T-helper 1 cell treated with Interleukin-12 subunit alpha and Interleukin-12 subunit beta and Interleukin-4 antibody, amounts not matched to agents 30 ng/mL and 1 ng/mL, for 36 hours (primary cell): ENCODE data around the gene TRIM38. TPM values are rescaled to one million over a fixed set of nuclear protein-coding genes. Genes with fewer than 3 reads are reported as not detected.

Source experiments
- intact Hi-C: fragments of 100-400 bp; cut with micrococcal nuclease; formaldehyde crosslinking; loops from one replicate; pipeline ENCODE4 v1.15.1; 2024
- total RNA-seq: library from RNA; stranded (reverse); gene quantifications from 2 replicates; pipeline ENCODE4 v1.2.3, GENCODE V29; 2022

Gene TRIM38
- total RNA-seq, 1 donor from 2014 or later, result 29.4 TPM

GRCh38 chr6:26025047-26025893, 62.7 kb downstream of the TRIM38 start:
- intact Hi-C loops, result loop anchor here (10.0 kb wide), 1 partner anchor 1450 kb away; the partner anchor contains the start of gene ZNF184

DNA sequence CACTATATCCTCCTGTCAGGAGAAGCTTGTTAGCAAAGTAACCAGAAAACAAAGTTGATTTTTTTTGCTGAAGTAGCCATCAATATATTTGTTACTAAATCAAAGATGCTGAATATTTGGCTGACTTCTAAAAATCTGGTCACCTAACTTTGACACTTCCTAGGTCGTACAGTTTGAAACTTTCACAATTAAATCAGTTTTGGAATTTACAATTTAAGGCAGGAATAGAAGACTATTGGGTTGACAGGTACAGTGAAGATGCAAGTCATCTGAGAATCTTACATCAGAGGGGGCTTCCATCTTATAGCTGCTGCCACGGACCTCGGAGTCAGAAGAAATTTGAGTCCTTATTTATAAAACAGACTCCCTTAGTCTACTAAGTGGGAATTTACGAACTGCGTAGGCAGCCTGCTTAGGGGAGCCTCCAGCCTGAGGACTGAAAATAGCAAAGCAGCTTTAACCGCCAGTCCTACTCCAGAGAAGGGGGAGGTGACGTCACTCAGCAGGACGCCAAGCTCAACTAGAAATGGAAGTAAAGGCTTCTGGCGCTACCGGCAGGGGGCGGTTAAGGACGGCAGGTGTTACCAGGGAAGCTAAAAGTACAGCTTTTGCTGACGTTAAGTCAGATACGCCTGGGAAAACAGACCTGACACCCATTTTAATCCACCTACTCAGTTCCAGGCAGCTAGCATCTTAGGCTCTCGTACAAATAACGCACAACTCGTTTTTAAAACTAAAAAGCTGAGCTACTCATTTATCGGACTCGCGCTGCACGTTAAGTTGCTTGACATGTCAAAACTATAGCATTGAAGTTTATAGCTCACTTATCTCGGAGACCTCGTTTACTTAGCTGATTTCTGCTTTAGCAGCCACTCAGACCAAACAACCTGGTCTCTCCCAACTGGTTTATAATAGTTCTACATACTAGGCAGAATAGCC, 63.6 kb downstream of the TRIM38 start:
- intact Hi-C loops, result loop anchor here (1.0 to 10.0 kb wide), 6 partner anchors 17 to 1847 kb away; partner anchors contain the start of gene ZNF184

DNA sequence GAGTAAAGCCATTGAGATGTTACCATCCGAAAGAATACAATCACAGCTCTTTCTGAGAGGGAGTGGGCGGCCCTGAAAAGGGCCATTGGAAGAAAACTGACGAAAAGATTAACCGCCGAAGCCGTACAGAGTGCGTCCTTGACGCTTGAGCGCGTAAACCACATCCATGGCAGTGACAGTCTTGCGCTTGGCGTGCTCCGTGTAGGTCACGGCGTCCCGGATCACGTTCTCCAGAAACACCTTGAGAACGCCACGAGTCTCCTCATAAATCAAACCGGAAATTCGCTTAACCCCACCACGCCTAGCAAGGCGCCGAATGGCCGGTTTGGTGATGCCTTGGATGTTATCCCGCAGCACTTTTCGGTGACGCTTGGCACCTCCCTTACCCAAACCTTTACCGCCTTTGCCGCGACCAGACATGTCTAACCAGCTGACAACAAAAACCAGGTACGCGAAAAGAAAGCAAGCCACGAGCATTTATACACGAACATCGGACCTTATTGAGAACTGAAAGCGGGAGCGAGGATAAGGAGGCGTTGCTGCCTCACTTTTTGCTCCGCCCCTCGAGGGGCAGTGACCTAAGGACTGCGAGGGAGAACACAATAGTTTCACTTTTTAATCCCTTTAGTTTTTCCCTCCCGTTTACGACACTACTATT, 64.4 kb downstream of the TRIM38 start:
- intact Hi-C loops, result loop anchor here (1.0 to 10.0 kb wide), 10 partner anchors 16 to 1846 kb away; partner anchors contain the start of gene ZNF184

GRCh38 chr6:26027491-26028211, 65.0 kb downstream of the TRIM38 start:
- intact Hi-C loops, result loop anchor here (1.0 to 10.0 kb wide), 8 partner anchors 29 to 1845 kb away; partner anchors contain the start of gene ZNF184

- intact Hi-C loops, result loop anchor here (10.0 kb wide), 1 partner anchor 1447 kb away; the partner anchor contains the start of gene ZNF184
Measured at GRCh38 chr6:26028212-26028745, 65.7 kb downstream of the TRIM38 start.

- intact Hi-C loops, result loop anchor here (10.0 kb wide), 1 partner anchor 1446 kb away; the partner anchor contains the start of gene ZNF184
Measured at GRCh38 chr6:26028746-26029569, 66.4 kb downstream of the TRIM38 start.

DNA sequence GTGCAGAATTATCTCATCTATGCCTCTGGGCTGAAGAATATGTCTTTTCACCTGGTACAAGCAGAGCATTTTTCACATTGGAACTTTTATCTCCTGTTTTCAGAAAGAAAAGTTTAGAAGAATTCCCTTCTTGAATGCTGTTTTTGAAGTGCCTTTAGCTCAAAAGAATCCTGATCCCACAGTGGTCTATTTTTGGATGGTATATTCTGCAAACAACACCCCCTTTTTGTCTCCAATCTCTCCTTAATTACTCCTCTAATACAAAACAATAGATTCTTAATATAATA, 66.9 kb downstream of the TRIM38 start:
- intact Hi-C loops, result loop anchor here (10.0 kb wide), 1 partner anchor 1445 kb away; the partner anchor contains the start of gene ZNF184

DNA sequence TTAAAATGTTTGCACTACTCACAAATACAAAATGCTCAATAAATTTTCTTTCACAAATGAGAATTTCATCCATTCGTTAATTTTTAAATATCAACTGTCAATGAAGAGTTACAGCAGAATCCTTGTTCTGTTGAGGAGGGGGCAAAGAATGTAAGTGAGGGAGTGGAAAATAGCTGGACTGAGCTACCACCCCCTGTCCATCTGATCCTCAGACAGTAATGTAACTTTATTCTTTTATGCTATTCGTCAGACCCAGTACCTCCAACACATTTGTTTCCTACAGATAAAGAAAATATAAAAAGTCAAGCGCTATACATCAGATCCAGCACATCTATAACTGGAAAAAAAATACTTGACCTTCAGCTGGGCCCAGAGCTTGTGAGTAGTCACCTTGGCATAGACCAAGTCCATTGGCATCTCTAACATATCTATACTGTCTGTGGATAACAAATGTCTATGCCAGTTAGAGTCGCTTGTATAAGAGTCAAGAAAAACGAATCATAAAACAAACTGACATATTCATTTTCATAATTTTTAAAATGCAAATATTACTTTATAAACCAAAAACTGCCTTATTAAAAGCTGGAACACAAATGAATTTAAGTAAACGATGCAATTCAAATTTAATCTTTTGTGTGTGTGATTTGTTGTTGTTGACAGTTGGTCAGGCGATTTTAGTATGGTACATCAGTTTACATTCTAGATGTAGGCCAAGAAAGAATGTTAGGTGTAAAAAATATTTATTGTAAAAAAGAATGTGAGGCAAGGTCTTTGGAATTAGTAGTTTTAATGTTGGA, 67.5 kb downstream of the TRIM38 start:
- intact Hi-C loops, result loop anchor here (5.0 to 10.0 kb wide), 4 partner anchors 187 to 1445 kb away; partner anchors contain the start of genes HMGN4 and ZNF184

DNA sequence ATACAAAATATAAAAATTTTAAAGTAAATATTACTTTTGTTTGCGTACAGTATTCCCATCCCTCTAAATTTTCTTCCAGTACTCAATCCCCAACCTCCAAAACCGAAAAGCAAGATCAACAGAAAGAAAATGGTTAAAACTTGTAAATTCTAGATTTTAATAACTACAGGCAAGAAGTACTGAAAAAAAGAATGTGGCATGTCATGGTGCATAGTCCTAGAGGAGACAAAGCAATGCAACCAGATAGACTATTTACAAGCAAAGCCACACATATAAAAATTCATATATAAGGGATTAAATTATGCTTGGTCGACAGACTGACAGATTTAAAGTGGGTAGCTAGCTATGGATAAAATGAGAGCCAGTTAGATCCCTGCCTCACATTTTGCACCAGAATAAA, 68.1 kb downstream of the TRIM38 start:
- intact Hi-C loops, result loop anchor here (5.0 kb wide), 3 partner anchors 187 to 1102 kb away; partner anchors contain the start of gene HMGN4

DNA sequence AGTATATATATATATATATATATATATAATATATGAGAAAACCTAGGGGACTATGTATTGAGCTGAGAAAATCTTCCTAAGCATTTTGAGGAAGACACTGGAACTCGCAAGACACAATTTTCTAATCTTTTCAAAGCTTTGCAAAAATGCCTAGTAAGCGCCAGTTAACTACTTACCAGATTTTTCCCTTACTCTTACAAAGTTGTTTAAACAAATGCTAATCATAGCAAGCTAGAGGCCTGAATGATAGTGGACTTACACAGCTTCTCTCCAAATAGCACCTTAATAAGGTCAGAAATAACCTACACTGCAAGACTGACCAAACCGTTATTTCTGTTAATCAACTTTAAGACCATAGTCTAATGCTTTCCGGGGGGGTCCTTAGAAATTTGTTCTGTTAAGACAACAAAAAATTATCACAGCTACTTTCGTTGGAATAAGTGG, 68.6 kb downstream of the TRIM38 start:
- intact Hi-C loops, result loop anchor here (5.0 kb wide), 3 partner anchors 186 to 1101 kb away; partner anchors contain the start of gene HMGN4

GRCh38 chr6:26031595-26032339, 69.2 kb downstream of the TRIM38 start:
- intact Hi-C loops, result loop anchor here (1.0 to 5.0 kb wide), 6 partner anchors 167 to 1807 kb away; partner anchors contain the start of gene HMGN4

DNA sequence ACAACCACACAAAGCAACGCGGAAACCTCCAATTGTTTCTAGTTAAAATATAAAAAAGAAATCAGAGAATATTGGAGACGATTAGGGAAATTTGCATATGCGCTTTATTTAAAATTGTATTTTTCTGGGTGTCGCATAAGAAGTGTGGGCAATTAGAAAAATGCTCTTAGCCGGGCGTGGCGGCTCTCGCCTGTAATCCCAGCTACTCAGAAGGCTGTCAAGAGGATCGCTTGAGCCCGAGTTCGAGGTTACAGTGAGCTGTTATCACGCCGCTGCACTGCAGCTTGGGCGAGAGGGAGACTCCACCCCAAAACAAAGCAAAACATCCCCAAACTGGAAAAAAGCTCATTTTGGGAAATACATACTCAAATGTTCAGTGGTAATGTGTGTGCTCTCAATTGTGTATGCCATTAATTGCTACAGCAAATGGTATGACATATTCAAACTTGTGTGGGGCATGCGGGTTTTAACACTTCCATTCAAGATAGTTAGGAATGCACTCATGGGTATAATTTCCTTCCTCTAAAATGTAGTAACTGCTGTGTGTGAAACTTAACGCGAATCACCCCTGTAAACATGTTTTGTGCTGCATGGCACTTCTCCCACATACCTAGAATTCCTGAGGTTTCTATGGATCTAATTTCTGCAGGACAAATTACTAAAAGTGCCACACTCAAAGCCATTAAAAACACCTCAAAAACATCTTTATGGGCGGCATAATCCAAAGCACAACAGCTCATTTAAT, 69.9 kb downstream of the TRIM38 start:
- intact Hi-C loops, result loop anchor here (1.0 to 5.0 kb wide), 12 partner anchors 11 to 1806 kb away; partner anchors contain the start of gene HMGN4

DNA sequence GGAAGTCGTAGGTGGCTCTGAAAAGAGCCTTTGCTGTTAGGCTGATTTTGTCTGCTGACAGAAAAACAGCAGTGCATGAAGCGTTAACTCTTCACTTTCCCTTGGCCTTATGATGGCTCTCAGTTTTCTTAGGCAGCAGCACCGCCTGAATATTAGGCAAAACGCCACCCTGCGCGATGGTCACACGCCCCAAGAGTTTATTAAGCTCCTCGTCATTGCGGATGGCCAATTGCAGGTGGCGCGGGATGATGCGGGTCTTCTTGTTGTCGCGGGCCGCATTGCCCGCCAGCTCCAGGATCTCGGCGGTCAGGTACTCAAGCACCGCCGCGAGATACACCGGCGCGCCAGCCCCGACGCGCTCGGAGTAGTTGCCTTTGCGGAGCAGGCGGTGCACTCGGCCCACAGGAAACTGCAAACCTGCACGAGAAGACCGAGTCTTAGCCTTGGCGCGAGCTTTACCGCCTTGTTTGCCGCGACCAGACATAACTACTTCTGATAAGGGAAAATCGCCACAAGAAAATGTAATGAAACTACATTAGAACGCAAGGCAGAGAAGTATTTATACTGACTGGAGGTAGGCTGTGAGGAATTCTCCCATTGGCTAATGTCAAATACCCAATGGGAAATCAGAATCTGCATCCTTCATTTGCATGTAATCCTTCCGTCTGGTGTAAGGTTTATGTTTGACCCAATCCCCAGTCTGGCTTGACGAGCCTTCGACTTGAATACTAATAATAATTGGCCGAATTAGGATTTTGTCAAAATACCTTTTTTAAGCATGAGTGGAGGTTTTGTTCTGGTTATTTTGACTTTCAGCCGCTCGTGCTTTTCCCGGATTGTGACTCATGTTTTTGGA, 70.7 kb downstream of the TRIM38 start:
- intact Hi-C loops, result loop anchor here (1.0 to 5.0 kb wide), 11 partner anchors 10 to 1113 kb away; partner anchors contain the start of gene HMGN4

- intact Hi-C loops, result loop anchor here (1.0 to 5.0 kb wide), 11 partner anchors 9 to 1113 kb away; partner anchors contain the start of gene HMGN4
Measured at GRCh38 chr6:26033941-26034354, 71.3 kb downstream of the TRIM38 start.

DNA sequence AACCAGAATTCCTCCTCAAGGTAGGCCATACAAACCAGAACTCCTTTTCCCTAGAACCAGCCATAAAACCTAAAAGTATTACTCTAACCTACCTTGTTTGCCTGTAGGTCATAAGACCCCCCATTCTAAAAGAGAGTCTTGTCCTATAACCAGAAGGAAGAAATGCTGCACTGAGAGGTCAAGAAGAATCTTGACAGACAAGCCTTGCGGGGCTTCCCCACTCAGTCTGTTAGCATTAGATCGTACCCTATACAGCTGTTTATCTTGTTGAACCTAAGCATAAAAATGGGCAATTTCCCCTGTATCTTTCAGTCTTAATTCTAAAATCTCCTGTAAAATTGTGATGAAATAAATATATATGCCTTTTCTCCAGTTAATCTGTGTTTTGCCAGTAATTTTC, 72.3 kb downstream of the TRIM38 start:
- intact Hi-C loops, result loop anchor here (5.0 kb wide), 3 partner anchors 182 to 1097 kb away; partner anchors contain the start of gene HMGN4
